GM21576 (cell line): ENCODE measurements around the gene FLACC1.
"Not testable (repeated sequence)": the region's sequence is repeated elsewhere in the genome, so short reads cannot be mapped to it uniquely, and the experiment has no call there.

Experiments
- ATAC-seq: cut with Tn5 transposase; IDR thresholded peaks from one replicate; pipeline ENCODE4 v1.9.1; 2021; ENCODE audit warnings: mild to moderate bottlenecking, moderate library complexity; ENCODE audit not compliant: unreplicated experiment

Gene FLACC1

DNA sequence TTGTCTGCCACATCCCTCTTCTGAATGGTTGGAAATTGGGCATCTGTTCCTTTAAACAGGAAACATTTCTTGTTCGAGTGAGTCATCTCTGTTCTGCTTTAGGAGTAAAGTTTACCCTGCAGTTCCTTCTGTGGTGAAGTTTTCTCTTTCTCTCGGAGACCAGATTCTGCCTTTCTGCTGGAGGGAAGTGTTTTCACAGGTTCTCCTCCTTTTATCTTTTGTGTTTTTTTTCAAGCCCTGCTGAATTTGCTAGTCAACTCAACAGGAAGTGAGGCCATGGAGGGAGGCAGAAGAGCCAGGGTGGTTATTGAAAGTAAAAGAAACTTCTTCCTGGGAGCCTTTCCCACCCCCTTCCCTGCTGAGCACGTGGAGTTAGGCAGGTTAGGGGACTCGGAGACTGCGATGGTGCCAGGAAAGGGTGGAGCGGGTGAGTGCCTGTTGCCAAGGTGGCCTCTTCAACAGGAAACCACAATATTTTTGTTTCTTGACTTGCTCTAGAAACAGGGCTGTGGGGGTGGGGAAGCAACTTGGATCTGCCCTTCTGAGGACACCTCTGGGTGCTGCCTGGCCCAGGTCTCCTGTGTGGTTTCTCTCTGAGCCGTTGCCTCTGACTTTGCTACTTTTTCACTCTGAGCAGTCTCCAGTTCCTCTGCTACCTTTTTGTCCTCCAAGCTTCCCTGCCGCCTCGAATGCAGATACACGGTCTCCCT is 99.0 kb downstream of the FLACC1 start:
- peak; percentile 67 for ATAC-seq

DNA sequence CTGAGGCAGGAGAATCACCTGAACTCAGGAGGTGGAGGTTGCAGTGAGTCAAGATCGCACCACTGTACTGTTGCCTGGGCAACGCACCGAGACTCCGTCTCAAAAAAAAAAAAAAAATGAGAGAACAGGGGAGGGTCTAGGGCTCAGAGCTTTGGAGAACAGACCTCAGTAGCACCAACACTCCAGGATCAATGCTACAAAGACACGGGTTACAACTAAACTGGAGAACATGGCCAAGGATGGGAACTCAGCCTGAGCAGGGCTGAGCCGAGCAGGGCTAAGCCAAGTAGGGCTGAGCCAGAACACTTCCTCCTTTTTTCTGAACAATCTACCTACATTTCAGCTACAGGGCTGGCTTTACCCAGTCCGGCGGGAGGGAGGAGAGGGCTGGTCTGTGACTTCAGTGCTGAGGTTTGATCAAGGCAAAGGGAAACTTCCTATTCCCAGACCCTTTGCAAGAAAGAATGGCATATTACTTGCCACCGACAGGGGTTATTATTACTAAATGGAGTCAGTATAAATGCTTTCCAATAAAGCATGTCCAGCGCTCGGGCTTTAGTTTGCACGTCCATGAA is 99.7 kb downstream of the FLACC1 start:
- ATAC-seq = peak; percentile 46

DNA sequence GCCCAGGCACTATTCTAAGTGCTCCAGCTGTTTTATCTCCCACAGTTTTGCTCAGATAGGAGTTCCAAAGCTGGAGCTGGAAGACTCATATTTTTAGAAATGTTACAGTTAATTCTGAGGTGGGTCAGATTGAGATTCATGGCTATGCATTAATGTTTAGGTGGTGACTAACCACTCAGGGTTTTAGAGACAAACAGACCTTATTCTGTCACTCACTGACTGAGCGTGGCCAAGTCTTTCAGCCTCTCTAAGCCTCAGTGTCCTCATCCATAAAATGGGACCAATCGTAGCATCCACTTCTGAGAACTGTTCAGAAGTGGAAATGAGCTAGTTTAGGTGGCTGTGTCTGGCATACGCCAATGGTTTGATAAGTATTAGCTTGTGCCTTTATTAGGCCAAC is 101.1 kb downstream of the FLACC1 start:
- ATAC-seq = no peak

DNA sequence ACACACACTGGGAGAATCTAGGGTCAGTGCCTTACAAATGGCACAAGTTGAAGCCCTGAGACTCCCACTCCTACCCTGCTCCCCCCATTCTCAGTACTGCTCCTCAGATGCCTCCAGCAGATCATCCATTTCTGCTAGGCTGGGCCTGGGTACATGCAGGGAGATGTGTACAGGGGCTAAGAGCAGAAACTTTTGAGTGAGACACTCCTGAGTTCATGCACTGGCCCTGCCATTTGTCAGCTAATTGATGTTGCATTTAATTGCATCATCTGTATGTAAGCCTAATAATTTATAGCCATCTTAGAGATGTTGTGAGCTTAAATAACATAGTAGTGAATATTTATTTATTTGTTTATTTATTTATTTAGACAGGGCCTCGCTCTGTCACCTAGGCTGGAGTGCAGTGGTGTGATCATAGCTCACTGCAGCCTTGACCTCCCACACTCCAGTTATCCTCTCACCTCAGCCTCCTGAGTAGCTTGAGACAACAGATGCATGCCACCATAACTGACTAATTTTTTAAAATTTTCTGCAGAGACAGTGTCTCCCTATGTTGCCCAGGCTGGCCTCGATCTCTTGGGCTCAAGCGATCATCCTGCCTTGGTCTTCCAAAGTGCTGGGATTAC is 101.6 kb downstream of the FLACC1 start:
- no peak for ATAC-seq

DNA sequence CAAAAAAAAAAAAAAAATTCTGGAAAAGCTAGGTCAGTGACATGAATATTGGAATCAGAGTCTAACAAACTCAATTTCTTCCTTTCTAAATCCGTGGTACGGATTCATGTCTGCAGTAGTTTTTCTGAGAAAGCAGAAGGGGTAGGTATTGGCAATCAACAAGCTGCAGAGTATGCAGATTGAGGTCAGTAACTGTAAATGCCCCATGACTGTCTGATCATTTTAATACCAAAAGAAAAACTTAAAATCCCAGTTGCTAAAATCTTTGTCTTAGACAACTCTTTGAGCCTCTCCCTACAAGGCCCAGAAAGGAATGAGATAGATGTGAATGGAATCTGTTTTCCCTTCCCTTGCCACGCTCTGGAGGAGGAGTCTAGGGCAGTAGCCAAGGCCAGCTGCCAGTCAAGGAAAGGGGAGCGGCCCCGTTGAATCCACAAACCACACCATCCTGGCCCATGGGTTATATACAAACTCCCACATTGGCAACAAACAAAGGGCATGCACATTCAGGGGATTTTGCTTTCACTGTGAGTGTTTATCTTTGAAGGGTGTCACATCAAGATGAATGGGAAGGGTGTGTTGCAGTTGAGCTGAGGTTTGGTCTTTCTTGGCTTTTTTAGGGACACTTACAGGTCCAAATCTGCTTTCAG is 102.9 kb downstream of the FLACC1 start:
- no peak for ATAC-seq

DNA sequence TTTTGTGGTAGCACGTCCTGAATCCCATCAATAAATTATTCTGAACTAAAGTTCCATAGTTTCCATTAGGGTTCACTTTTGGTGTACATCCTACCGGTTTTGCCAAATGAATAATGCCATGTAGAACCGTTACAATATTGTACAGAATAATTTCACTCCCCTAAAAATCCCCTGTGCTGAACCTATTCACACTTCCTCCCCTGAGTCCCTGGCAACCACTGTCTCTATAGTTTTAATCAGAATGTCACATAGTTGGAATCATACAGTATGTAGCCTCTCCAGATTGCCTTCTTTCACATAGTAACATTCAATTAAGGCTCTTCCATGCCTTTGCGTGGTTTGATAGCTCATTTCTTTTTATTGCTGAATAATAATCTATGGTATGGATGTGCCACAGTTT is 106.4 kb downstream of the FLACC1 start:
- no peak for ATAC-seq

DNA sequence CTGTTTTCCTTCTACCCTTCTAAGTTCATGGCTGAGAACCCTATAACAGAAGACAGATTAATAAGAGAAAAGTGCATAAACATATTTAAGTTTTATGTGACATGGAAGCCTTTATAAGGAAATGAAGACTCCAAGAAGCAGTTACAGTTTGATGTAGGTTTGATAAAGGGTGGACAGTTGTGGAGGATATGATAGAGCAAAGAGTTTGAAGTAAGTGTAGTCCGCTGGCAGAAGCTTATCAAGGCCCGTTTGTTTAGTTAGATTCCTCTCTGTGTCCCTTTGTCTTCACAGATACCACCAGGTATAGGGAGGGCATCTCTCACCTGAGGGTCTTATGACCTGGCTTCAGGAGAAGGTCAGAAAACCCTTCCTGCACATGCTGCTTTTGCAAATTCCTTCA is 107.3 kb downstream of the FLACC1 start:
- ATAC-seq = no peak

DNA sequence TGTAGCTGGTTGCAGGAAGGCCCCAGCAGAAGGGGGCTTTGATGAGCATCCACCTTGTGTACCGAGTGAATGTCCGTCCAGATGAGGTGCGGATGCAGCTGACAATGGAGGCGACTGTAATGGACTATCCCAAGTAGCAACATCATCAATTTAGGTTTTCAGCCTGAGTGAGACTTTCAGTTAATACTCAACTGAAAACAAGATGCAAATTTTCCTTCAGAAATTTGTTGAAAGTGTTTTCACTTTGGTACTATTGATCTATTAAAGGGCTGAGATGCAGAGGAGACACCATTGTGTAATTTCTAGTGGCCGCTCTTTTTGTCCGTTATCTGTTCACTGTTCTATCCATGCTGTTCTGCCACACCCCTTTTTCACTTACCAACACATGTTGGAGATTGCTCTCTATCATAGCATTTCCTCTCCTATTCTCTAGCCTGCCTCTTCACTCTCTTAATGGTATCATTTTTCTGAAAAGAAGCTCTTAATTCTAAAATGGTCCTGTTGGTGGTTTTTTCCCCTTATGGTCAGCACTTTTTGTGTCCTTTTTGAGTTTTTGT is 108.8 kb downstream of the FLACC1 start:
- ATAC-seq = no peak

DNA sequence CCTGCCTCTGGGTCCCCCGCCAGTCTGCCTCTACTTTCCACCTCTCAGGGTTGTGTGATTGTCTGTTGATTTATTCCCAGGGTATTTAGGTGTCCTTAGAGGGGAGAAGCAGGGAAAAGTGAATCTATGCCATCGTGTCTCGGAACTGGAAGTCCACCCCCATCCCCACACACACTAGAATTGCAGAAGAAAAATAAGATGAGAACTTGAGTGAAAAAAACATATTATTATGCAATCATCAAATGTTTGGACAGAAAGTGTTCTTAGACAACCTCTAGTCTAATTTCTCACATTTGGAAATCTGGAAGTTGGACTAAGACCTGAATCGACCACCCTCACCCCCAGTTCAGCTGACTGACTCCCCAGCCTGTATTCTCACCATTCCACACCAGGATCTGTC is 110.9 kb downstream of the FLACC1 start:
- no peak for ATAC-seq

DNA sequence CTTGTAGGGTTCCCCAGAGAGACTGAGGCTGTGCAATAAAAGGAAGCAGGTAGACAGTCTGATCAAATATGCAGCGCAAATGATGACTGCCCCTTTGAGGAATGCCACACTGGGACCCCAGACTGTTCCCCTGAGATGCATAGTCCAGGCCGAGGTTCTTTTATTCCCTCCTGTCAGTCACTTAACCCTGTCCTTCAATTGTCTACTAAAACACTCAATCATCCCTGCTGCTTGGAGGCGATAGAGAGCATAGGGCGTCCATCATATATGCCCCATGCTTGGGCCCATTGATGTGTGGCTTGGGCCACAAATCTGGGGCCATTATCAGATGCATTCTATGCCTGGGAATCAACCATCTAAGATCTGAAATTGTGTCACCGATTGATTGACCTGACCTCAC is 112.3 kb downstream of the FLACC1 start:
- ATAC-seq = no peak

DNA sequence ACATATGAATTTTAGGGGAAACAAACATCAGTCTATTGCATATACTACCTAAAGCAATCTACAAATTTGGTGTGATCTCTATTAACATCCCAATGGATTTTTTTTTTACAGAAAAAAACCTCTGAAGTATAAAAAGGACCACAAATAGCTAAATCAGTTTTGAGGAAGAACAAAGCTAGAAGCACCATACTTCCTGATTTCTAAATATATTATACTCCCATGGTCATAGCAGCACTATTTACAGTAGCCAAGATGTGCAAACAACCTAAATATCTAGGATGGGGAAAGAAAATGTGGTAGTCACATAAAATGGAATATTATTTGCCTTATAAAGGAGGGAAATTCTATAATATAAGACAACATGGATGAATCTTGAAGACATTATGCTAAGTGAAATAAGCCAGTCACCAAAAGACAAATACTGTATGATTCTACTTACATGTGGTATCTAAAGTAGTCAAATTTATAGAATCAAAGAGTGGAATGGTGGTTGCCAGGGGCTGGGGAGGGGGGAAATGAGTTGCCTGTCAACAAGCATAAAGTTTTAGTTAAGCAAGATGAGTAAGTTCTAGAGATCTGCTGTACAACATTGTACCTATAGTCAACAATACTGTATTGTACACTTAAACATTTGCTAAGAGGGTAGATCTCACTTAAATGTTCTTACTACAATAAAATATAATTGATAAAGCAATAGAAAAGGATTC is 114.4 kb downstream of the FLACC1 start:
- no peak for ATAC-seq

DNA sequence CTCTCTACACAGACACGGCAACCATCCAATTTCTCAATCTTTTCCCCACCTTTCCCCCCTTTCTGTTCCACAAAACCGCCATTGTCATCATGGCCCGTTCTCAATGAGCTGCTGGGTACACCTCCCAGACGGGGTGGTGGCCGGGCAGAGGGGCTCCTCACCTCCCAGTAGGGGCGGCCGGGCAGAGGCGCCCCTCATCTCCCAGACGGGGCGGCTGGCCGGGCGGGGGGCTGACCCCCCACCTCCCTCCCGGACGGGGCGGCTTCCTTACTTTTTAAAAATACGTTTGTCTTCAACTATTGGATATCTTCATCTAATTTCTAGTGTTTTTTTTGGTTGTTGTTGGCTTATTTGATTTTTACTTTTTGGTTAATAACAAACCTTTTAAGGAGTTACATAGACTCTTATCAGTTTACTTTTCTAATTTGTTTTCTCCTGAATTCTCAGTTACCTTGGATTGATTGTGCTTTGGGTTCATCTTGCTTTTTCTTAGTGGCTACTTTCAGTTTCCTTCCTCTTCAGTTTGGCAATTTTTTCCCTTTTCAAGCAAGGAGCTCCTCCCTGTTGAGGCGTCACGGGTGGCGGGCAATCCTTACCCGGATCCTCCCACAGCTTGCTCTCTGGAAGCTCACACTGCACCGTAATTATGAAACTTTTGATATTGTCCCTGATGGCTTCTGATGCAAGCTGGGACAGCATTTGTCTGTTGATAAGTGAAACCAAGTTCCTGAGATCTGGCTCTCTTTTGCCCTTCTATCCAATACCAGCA is 117.8 kb downstream of the FLACC1 start:
- ATAC-seq = not testable (repeated sequence)
